ENCODE results near the gene BICDL2. TPM values are rescaled to one million over a fixed set of nuclear protein-coding genes. Genes with fewer than 3 reads are reported as not detected.

BICDL2 gene
- total and polyA plus RNA-seq, 2 of the 8 experiments (the other 6 are each of a cell fraction or from before 2014, with no cell fraction given), result 7.3 to 15.9 TPM

DNA sequence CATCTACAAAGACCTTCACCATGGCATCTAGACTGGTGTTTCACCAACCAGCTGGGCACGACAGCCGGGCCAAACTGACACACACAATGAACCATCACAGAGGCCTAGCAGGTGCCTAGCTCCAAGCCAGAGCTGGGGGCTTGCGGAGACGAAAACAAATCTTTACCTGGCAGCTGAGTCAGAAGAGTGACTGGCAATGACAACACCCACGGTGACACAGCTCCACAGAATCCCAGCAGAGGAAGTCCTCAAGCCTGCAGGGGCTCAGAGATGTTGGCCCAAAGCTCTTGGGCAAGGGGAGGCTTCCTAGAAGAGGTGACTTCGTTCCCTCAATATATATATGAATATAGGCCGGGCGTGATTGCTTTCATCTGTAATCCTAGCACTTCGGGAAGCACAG lies 14.8 kb upstream of the BICDL2 start (continued):
- no peak for TF ChIP-seq GABPA (IDR thresholded peaks at IDR 0.05; ENCODE audit: borderline replicate concordance, insufficient read depth, low read length)
- TF ChIP-seq CHD1 (IDR thresholded peaks at IDR 0.05; ENCODE audit: low read depth, low read length), result no peak
- no peak for TF ChIP-seq TAF7 (optimal IDR thresholded peaks at IDR 0.05; ENCODE audit: borderline replicate concordance, low read depth, low read length)
- no peak for TF ChIP-seq RFX5 (IDR thresholded peaks at IDR 0.05; ENCODE audit: borderline replicate concordance, low read depth, low read length)

Measured in H1 (cell line).